ENCODE measurements around the gene PNMA1. TPM values are rescaled to one million over a fixed set of nuclear protein-coding genes. Genes with fewer than 3 reads are reported as not detected.
A peak's percentile ranks its signal among the peaks of the same experiment; 100 is the strongest.

The PNMA1 gene
- total RNA-seq, 2 donors from 2014 or later: 38.1 to 47.5 TPM

GRCh38 chr14:73746520-73747378 is 32.6 kb upstream of the PNMA1 start:
- ATAC-seq (replicated peaks in 1 of 2) (no peak), DNase-seq (no peak)
- Mint-ChIP-seq H3K27ac (peak overlapping the region; percentile 13), H3K4me3 (peak overlapping the region; percentile 13 to 22), H3K36me3 (ENCODE audit: insufficient read depth in 2 of 2) (peaks cover 0 to 5% of the 10 kb centered on the region in 2 donors), H3K9me3 (no peaks in the 10 kb centered on the region), H3K4me1 (ENCODE audit: low read depth) (peaks cover 99% of the 10 kb centered on the region), H3K27me3 (ENCODE audit: low read depth) (no peaks in the 10 kb centered on the region)

DNA sequence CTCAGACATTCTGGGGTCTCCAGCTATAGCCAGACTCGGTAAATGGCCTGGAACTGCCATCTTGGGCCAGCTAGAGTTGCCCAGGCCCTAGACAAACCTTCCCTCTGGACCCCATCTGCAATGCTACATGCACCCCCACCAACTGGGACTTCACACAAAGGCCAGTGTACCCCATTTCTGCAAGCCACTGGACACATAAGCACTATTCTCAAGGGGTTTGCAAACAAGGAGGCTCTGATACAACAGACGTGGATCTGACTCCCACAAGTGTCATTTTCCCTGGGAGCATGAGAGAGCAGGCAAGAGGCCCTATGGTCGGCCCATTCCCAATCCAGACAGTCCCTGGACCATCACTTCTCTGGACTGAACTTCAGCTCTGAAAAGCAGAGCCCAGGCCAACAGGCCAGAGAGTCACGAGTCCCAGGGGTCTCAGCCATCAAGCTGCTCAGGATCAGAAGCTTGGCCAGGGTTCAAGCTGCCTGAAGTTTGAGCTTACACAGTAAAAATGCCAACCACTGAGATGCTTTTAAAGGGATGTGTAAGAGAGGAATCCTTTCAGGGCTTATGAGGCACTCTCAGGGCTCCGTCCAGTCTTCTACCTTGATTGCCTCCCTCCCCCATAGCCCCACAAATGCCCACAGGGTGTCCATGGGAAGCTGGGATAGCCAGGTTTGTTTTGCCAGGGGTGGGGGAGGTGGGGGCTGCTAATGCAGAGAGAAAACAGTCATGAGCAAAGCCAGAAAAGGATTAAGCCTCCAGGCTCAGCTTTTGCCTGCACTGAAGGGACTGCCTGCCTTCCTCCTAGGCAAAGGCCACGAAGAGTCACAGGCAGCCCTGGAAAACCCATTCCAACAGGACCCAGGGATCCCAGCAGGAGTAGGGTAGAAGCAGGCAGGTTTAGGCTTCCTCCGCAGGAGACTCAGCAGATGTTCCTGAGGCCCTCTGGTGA is 31.7 kb upstream of the PNMA1 start:
- peak overlapping the region; percentile 86 for H3K27ac Mint-ChIP-seq
- H3K36me3 Mint-ChIP-seq (ENCODE audit: insufficient read depth in 2 of 2): peaks cover 0 to 5% of the 10 kb centered on the region in 2 donors
- H3K4me3 Mint-ChIP-seq: peak overlapping the region in 1 of 2 donors; percentile 63
- no peaks in the 10 kb centered on the region for H3K9me3 Mint-ChIP-seq
- DNase-seq (no peak), ATAC-seq (replicated peaks in 1 of 2) (no peak)
- peaks cover 99% of the 10 kb centered on the region for H3K4me1 Mint-ChIP-seq (ENCODE audit: low read depth)
- no peaks in the 10 kb centered on the region for H3K27me3 Mint-ChIP-seq (ENCODE audit: low read depth)

- DNase-seq (no peak), ATAC-seq (replicated peaks in 1 of 2) (peak in 1 of 2 donors; percentile 15)
- Mint-ChIP-seq H3K27ac (peak overlapping the region; percentile 86), H3K4me1 (ENCODE audit: low read depth) (peaks cover 96% of the 10 kb centered on the region), H3K27me3 (ENCODE audit: low read depth) (no peaks in the 10 kb centered on the region), H3K9me3 (no peaks in the 10 kb centered on the region), H3K36me3 (ENCODE audit: insufficient read depth in 2 of 2) (peaks cover 0 to 3% of the 10 kb centered on the region in 2 donors), H3K4me3 (peak overlapping the region; percentile 72 to 90)
Observed at GRCh38 chr14:73744874-73745529, 30.8 kb upstream of the PNMA1 start.

DNA sequence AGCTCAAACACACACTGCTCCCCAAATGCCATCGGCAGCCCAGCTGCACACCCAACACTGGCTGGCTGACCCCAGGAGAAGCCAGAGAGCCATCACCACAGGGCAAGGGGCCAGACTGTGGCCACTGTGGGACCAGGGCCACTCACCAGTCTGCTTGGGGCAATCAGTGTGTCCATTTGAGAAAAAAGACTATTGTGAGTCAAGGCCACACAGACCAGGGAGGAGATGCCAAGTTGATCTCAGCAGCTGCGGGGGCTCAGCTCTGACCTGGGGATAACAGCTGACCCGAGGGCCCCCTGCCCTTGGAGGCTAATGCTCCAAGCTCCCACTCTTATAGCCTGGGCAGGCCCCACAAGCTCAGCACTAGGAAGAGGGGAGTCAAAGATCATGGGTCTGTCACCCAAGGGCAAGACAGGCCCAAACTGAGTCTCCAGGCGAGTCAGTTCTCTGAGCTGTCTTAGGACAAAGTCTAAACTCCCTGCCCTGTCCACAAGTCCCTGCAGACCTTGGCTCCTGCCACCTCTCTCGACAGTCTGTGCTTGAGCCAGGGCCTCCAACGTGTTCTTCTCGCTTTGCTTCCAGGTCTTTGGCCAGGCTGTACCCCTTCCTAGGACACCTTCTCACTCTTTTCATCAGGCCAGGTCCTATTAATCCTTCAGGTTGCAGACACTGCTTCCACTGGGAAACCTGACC is 30.1 kb upstream of the PNMA1 start:
- peak in 1 of 2 donors; percentile 18 for ATAC-seq (replicated peaks in 1 of 2)
- H3K4me1 Mint-ChIP-seq (ENCODE audit: low read depth): peaks cover 90% of the 10 kb centered on the region
- no peak for DNase-seq
- no peaks in the 10 kb centered on the region for H3K27me3 Mint-ChIP-seq (ENCODE audit: low read depth)
- H3K36me3 Mint-ChIP-seq (ENCODE audit: insufficient read depth in 2 of 2): peaks cover 0 to 3% of the 10 kb centered on the region in 2 donors
- no peaks in the 10 kb centered on the region for H3K9me3 Mint-ChIP-seq
- peak overlapping the region; percentile 62 for H3K27ac Mint-ChIP-seq
- peak overlapping the region; percentile 72 to 90 for H3K4me3 Mint-ChIP-seq

DNA sequence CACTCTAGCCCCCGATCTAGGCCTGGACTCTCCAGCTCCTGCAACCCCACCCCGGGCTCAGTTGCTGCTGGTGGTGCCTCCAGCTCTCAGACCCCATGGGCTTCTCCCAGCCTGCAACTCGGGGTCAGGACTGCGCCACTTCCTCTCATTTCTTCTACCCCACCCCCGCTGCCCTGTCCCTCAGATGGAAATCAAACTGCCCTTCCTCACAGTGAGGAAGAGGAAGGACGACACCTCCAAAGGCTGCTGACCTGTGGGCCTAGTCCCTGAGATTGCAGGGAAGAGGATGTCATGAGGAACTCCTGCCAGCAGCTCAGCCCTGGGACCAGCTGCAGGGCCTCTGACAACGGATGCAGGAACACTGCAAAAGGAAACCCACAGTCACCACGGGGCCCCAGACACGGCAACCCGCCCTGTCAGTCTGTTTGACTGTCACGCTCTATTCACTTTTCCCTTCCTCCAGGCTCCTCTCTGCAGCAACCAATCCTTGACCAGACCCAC is 29.3 kb upstream of the PNMA1 start:
- H3K4me1 Mint-ChIP-seq (ENCODE audit: low read depth): peaks cover 81% of the 10 kb centered on the region
- no peaks in the 10 kb centered on the region for H3K9me3 Mint-ChIP-seq
- no peaks in the 10 kb centered on the region for H3K27me3 Mint-ChIP-seq (ENCODE audit: low read depth)
- ATAC-seq (replicated peaks in 1 of 2): peak; percentile 52 to 54
- peaks cover 0 to 5% of the 10 kb centered on the region in 2 donors for H3K36me3 Mint-ChIP-seq (ENCODE audit: insufficient read depth in 2 of 2)
- peak overlapping the region; percentile 72 to 90 for H3K4me3 Mint-ChIP-seq
- H3K27ac Mint-ChIP-seq: peak overlapping the region; percentile 62
- DNase-seq: peak; percentile 64 to 68

DNA sequence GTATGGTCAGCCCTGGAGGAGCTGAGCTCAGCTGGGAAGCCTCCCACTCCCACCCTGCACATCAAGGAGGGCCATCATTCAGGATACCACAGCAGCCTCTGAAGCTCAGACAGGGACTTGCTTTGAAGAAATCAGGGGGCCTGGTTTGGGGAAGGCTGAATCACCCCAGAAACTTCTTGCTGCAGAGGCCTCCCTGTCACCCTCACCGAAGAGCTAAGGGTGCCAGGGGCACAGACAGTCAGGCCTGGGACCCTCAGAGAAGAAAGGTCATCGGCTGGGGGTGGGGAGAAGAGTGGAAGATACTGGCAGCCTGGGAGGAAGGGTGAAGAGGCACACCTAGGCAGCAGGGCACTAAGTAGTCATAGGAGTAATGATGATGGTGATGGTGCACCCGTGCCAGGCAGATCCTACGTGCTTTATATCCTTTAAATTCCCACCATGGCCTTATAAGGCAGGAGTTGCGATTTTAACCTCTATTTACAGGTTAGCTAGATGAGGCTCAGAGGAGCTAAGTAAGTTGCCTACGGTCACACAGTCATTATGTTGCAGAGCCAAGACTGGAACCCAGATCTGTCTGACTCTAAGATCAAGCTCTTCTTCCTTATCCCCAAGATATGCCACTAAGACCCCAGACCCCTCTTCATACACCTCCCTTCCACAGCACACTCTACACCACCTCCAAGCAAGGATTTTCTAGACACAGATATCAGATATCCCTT is 28.5 kb upstream of the PNMA1 start:
- Mint-ChIP-seq H3K9me3 (no peaks in the 10 kb centered on the region), H3K4me1 (ENCODE audit: low read depth) (peaks cover 73% of the 10 kb centered on the region), H3K27ac (peak overlapping the region; percentile 62), H3K4me3 (peak overlapping the region; percentile 72 to 90), H3K27me3 (ENCODE audit: low read depth) (no peaks in the 10 kb centered on the region), H3K36me3 (ENCODE audit: insufficient read depth in 2 of 2) (peaks cover 0 to 2% of the 10 kb centered on the region in 2 donors)
- DNase-seq: no peak
- ATAC-seq (replicated peaks in 1 of 2): peak; percentile 8 to 26

DNA sequence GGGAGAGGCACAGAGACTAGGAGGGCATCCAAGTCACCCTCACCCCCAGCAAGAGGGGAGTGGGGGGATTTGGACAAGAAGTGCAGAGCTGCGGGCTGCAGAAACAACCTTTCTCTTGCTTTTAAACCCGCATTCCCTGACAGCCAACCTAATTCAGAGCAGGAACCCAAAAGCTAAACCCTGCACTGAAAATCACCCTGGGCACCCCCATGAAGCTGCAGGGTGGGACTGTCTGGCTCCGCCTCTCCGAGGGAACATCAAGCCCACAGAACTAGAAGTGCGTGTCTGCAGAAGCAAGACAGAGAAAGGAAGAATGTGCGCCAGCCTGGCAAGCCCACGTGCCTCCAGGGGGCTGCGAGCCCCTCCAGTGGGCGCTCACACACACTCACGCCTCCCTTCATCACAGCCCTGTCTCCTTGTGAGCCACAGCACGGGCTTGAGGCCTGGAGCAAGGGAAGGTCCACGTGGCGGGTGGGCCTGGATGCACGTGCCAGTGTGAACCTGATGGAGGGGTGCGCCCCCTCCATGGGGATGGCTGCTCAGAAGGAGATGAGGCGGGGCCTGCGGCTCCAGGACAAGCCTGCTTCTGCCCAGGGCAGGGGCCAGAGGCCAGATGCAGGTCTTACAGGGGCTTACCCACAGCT is 27.8 kb upstream of the PNMA1 start:
- H3K9me3 Mint-ChIP-seq: no peaks in the 10 kb centered on the region
- no peaks in the 10 kb centered on the region for H3K27me3 Mint-ChIP-seq (ENCODE audit: low read depth)
- H3K36me3 Mint-ChIP-seq (ENCODE audit: insufficient read depth in 2 of 2): peaks cover 2 to 6% of the 10 kb centered on the region in 2 donors
- ATAC-seq (replicated peaks in 1 of 2) (peak; percentile 19 to 52), DNase-seq (peak in 1 of 2 donors; percentile 60)
- H3K4me1 Mint-ChIP-seq (ENCODE audit: low read depth): peaks cover 66% of the 10 kb centered on the region
- peak overlapping the region; percentile 72 to 90 for H3K4me3 Mint-ChIP-seq
- H3K27ac Mint-ChIP-seq: peak overlapping the region; percentile 75

- Mint-ChIP-seq H3K4me1 (ENCODE audit: low read depth) (peaks cover 61% of the 10 kb centered on the region), H3K27me3 (ENCODE audit: low read depth) (no peaks in the 10 kb centered on the region), H3K27ac (peak overlapping the region; percentile 10), H3K4me3 (peak overlapping the region; percentile 72 to 90), H3K36me3 (ENCODE audit: insufficient read depth in 2 of 2) (peaks cover 6 to 10% of the 10 kb centered on the region in 2 donors), H3K9me3 (no peaks in the 10 kb centered on the region)
- DNase-seq (peak; percentile 69 to 83), ATAC-seq (replicated peaks in 1 of 2) (peak; percentile 77 to 81)
Observed at GRCh38 chr14:73741386-73741875, 27.2 kb upstream of the PNMA1 start.

- no peak overlapping the region for H3K27ac Mint-ChIP-seq
- ATAC-seq (replicated peaks in 1 of 2): no peak
- H3K27me3 Mint-ChIP-seq (ENCODE audit: low read depth): no peaks in the 10 kb centered on the region
- peaks cover 6 to 12% of the 10 kb centered on the region in 2 donors for H3K36me3 Mint-ChIP-seq (ENCODE audit: insufficient read depth in 2 of 2)
- no peaks in the 10 kb centered on the region for H3K9me3 Mint-ChIP-seq
- H3K4me3 Mint-ChIP-seq: peak overlapping the region; percentile 72 to 90
- DNase-seq: no peak
- H3K4me1 Mint-ChIP-seq (ENCODE audit: low read depth): peaks cover 56% of the 10 kb centered on the region
Observed at GRCh38 chr14:73740618-73741326, 26.6 kb upstream of the PNMA1 start.

DNA sequence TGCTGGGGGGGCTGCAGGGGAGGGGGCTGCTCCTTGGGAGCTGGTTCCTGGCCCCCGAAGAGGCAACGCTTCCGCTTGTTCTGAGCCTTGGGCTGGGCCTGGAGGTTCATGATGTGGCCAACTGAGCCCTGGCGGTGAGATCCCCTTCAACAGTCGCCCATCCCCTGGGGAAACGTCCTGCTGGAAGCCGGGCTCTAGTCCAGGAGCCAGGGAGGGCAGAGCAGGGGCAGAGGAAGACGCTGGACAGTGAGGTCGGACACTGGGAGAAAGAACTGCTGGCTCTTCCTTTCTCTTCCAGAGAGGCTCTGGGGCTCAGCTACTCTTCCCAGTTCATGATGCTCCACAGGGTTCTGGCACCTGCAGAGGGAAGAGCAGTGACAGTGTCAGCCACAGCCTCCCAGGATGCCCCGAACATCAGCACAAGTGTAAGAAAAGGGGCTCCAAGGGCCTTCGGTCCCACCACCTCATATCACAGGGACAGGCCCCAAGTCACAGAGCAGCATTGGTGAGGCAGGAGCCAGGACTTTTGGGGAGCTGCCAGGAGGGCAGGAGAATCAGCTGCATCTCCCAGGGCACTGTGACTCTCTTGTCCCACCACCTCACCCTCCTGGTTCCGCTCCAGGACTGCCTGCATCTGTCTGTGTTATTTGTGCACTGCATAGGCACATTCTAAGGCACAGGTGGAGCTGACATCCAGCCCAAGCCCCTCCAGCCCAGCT is 25.9 kb upstream of the PNMA1 start:
- no peak for DNase-seq
- peaks cover 48% of the 10 kb centered on the region for H3K4me1 Mint-ChIP-seq (ENCODE audit: low read depth)
- no peaks in the 10 kb centered on the region for H3K9me3 Mint-ChIP-seq
- H3K27me3 Mint-ChIP-seq (ENCODE audit: low read depth): no peaks in the 10 kb centered on the region
- no peak for ATAC-seq (replicated peaks in 1 of 2)
- no peak overlapping the region for H3K4me3 Mint-ChIP-seq
- no peak overlapping the region for H3K27ac Mint-ChIP-seq
- H3K36me3 Mint-ChIP-seq (ENCODE audit: insufficient read depth in 2 of 2): peaks cover 6 to 12% of the 10 kb centered on the region in 2 donors

All from activated T-cell treated with anti-CD3 and anti-CD28 coated beads, Interleukin-2, amount 50 U/mL, for 72 hours (primary cell).